Adrenal gland (tissue), 12 donors: ENCODE results near the gene ZBTB7B. TPM values are rescaled to one million over a fixed set of nuclear protein-coding genes. Genes with fewer than 3 reads are reported as not detected.

Experiments
- DNase-seq, 7 donors: peaks; one replicate each; pipeline ENCODE4 v3.0.0-alpha.2; 2019 to 2020
- H3K27ac ChIP-seq, 5 donors: fragments of 200-600 bp; sonication (generic) in 4 of 5; 1 replicate in 3 of 5; 2 replicates in 2 of 5; pipeline versions ENCODE4 v1.5.1 to v1.8.0; 2016 to 2020; ENCODE audit warnings: mild to moderate bottlenecking in 1 of 5
- H3K27me3 ChIP-seq: fragments of 200-600 bp; 2 replicates; pipeline ENCODE4 v1.8.0; 2021
- H3K36me3 ChIP-seq, 2 donors: fragments of 200-600 bp; replicated peaks in 1 of 2; 1 replicate in 1 of 2; 2 replicates in 1 of 2; pipeline versions ENCODE4 v1.5.1 to v1.8.0; 2018 to 2022
- H3K4me1 ChIP-seq, 2 donors: fragments of 200-600 bp; replicated peaks in 1 of 2; 1 replicate in 1 of 2; 2 replicates in 1 of 2; pipeline versions ENCODE4 v1.5.1 to v1.8.0; 2018 to 2021
- H3K4me3 ChIP-seq, 4 donors: fragments of 200-600 bp; sonication (generic) in 3 of 4; one replicate each; pipeline ENCODE4 v1.5.1; 2016 to 2018
- H3K9me3 ChIP-seq, 3 donors: fragments of 200-600 bp; sonication (generic) in 1 of 3; replicated peaks in 1 of 3; 1 replicate in 2 of 3; 2 replicates in 1 of 3; pipeline versions ENCODE4 v1.5.1 to v1.8.0; 2016 to 2021
- POLR2A ChIP-seq, 2 donors: fragments of 450-650 bp; IDR thresholded peaks; one replicate each; pipeline ENCODE4 v1.6.1; 2017; ENCODE audit warnings: antibody characterized with exemption in 2 of 2, mild to moderate bottlenecking in 2 of 2, moderate library complexity in 1 of 2
- WGBS, 4 donors: extraction: QIAGEN DNeasy Blood & Tissue Kit in 2 of 4; methylation state at CpG; one replicate each; pipeline versions ENCODE4 v1.1.5 to v1.1.7; 2013 to 2017; 5-methylcytosine and 5-hydroxymethylcytosine counted together
- intact Hi-C, 2 donors: fragments of 100-400 bp; cut with DNase I; formaldehyde crosslinking; loops; one replicate each; pipeline versions ENCODE4 v1.14.1 to v1.15.0; 2022 to 2023
- polyA plus RNA-seq, 3 donors: library from polyadenylated mRNA; stranded (reverse); fragments of 200-250 nt in 2 of 3; fragments of 350-450 nt in 1 of 3; fragmentation: Illumina TruSeq in 1 of 3; extraction: RNeasy Lipid Tissue Mini Kit (QIAGEN cat#74804) in 1 of 3; gene quantifications; one replicate each; pipeline ENCODE4 v1.2.3, GENCODE V29; 2013 to 2014
- total RNA-seq, 9 donors: library from RNA; depleted of rRNA in 4 of 9; stranded (reverse); fragments of >200 nt in 4 of 9; fragments of 120-200 nt in 1 of 9; fragmentation: NEBNext Ultra II Directional in 1 of 9; extraction: Animal tissue kit (Norgen Biotek cat#: 25700) in 1 of 9; gene quantifications; one replicate each; pipeline versions ENCODE4 v1.1.0 to v1.2.4, GENCODE V29; 2013 to 2023
- TF ChIP-seq, protein P1 (sequence below), 6 experiments: fragments of 450-650 bp in 4 of 6; fragments of 200-600 bp in 2 of 6; sonication (generic) in 1 of 6; IDR thresholded peaks; 1 replicate in 5 of 6; 2 replicates in 1 of 6; pipeline versions ENCODE4 v1.5.1 to v1.8.0; 2016 to 2021; ENCODE audit warnings: antibody characterized with exemption in 6 of 6, mild to moderate bottlenecking in 2 of 6, moderate library complexity in 1 of 6
- donor health status: healthy with polysubstance abuse.
- donor health status: Bipolar disorder and iron deficiency.
- donor health status: DM: yes; HTN: yes; CAD: no.
- donor health status: DM: no; HTN: no; CAD: no.
- donor health status: DM: no; HTN: no; CAD: no.
- donor health status: DM: yes; HTN: yes; CAD: no.

ZBTB7B gene
- total and polyA plus RNA-seq, 12 donors = 22.4 to 126 (median 75.9) TPM

DNA sequence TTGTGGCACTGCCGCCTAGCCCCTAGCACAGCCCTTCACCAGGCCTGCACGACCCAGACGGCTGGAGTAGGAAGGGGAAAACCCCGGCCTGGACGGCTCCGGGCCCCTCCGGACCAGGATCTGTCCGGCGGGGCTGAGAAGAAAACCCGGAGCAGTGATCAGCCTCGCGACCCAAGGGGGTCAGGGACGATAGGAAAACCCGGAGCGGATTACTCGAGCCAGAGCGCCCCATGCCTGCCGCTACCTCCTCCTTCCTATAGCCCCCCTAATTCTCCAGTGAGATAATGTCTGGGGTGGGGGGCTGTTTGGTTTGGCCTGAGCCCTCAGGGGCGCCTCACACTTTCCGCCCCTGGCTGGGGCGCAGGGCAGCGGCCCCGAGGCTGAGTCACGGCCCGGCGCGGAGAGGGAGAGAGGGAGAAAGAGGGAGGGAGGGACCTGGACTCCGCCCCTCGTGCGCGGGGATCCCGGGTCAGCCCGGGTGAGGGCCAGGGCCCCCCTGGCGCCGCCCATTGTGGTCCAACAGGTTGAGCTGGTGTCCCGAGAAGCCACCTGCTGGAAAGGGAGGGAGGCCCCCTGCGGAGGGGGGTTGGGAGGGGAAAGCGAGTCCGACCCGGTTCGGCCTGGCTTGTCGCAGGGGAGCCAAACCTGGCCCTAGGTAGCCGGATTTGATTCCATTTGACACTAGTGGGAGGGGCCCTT lies 1.7 kb upstream of the ZBTB7B start:
- Histone ChIP-seq H3K36me3 (no peaks in the 10 kb centered on the region), H3K4me3 (peak overlapping the region; percentile 14 to 73 (median 52)), H3K9me3 (no peaks in the 10 kb centered on the region), H3K4me1 (peaks cover 32 to 34% of the 10 kb centered on the region in 2 donors), H3K27ac (peak overlapping the region; percentile 87 to 99 (median 96)), H3K27me3 (no peaks in the 10 kb centered on the region)
- intact Hi-C loops = loop anchor here in 1 of 2 donors (5.0 kb wide), 1 partner anchor 34 kb away; no protein-coding TSS in a partner anchor
- TF ChIP-seq, protein P1, sequence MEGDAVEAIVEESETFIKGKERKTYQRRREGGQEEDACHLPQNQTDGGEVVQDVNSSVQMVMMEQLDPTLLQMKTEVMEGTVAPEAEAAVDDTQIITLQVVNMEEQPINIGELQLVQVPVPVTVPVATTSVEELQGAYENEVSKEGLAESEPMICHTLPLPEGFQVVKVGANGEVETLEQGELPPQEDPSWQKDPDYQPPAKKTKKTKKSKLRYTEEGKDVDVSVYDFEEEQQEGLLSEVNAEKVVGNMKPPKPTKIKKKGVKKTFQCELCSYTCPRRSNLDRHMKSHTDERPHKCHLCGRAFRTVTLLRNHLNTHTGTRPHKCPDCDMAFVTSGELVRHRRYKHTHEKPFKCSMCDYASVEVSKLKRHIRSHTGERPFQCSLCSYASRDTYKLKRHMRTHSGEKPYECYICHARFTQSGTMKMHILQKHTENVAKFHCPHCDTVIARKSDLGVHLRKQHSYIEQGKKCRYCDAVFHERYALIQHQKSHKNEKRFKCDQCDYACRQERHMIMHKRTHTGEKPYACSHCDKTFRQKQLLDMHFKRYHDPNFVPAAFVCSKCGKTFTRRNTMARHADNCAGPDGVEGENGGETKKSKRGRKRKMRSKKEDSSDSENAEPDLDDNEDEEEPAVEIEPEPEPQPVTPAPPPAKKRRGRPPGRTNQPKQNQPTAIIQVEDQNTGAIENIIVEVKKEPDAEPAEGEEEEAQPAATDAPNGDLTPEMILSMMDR (IDR thresholded peaks at IDR 0.05) = peak in 4 of 6 experiments; percentile 18 to 52 (median 31)
- peak; percentile 75 to 95 for TF ChIP-seq POLR2A (IDR thresholded peaks at IDR 0.05)
- peak; percentile 93 to 97 (median 94) for DNase-seq
- 0 to 1% (median 1%) methylated on average over 6 to 43 of the region's 43 CpGs for WGBS, 4 donors

DNA sequence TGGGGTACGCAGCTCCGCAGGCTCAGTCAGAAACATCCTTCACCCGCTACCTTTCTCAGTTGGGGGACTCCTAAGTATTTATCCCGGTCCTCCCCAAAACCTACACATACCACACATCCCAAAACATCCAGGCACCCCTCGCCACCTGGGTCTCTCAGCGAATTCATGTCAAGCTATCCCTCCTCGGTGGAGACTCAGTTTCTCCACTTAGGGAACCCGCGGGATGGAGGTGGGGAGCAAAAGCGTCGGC lies 1.3 kb upstream of the ZBTB7B start:
- Histone ChIP-seq H3K36me3 (no peaks in the 10 kb centered on the region), H3K27me3 (no peaks in the 10 kb centered on the region), H3K4me3 (peak overlapping the region; percentile 14 to 73 (median 52)), H3K27ac (peak overlapping the region; percentile 87 to 99 (median 96)), H3K9me3 (no peaks in the 10 kb centered on the region), H3K4me1 (peaks cover 36 to 39% of the 10 kb centered on the region in 2 donors)
- TF ChIP-seq, protein P1 (IDR thresholded peaks at IDR 0.05) = no peak
- no peak for TF ChIP-seq POLR2A (IDR thresholded peaks at IDR 0.05)
- 0% methylated on average over 5 to 11 of the region's 11 CpGs for WGBS, 4 donors
- DNase-seq = no peak
- intact Hi-C loops = loop anchor here in 1 of 2 donors (5.0 kb wide), 1 partner anchor 34 kb away; no protein-coding TSS in a partner anchor

DNA sequence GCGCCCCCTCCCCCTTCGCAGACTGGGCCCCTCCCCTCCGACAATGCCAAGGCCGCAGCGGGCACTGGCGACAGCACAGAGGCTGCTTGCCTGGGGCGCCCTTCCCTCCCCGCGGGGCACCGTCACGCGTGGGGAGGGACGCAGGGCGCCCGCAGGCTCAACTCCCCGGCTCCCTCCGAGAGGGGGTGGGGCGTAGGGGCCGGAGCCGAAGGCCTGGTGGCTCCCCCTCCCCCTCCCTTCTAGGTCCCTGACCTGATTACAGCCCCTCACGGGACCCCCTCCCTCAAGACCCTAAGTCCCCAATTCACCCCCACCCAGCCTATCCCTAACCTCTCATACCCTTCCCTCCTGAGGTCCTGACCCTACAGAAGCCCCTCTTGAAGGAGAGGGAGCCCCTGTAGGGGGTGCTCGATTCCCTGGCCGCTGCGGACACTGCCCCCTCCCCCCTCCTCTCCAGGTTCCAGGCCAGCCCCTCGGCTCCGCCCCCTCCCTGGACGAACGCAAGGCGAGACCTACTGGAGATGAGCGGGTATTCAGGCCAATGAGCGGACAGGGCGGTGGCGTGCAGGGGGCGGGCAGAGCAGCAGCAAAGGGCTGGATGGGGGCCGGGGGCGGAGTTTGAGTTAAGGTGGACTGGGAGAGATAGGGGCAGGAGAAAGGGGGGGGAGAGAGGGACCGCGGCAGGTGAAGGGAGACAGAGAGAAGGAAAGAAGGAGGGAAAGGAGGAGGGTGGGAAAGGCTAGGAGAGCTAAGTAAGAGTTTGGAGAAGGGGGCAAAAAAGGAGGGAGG lies 733 bp upstream of the ZBTB7B start:
- peak overlapping the region; percentile 87 to 99 (median 96) for H3K27ac ChIP-seq
- peak; percentile 100 for DNase-seq
- TF ChIP-seq, protein P1 (IDR thresholded peaks at IDR 0.05) = peak in 4 of 6 experiments; percentile 17 to 47 (median 26)
- peak; percentile 45 to 79 for TF ChIP-seq POLR2A (IDR thresholded peaks at IDR 0.05)
- intact Hi-C loops = loop anchor here in 1 of 2 donors (5.0 kb wide), 1 partner anchor 35 kb away; no protein-coding TSS in a partner anchor
- H3K4me1 ChIP-seq = peaks cover 42 to 44% of the 10 kb centered on the region in 2 donors
- no peaks in the 10 kb centered on the region for H3K9me3 ChIP-seq
- H3K27me3 ChIP-seq = no peaks in the 10 kb centered on the region
- 0 to 2% (median 1%) methylated on average over 4 to 38 of the region's 38 CpGs for WGBS, 4 donors
- H3K36me3 ChIP-seq = no peaks in the 10 kb centered on the region
- peak overlapping the region; percentile 14 to 73 (median 52) for H3K4me3 ChIP-seq

DNA sequence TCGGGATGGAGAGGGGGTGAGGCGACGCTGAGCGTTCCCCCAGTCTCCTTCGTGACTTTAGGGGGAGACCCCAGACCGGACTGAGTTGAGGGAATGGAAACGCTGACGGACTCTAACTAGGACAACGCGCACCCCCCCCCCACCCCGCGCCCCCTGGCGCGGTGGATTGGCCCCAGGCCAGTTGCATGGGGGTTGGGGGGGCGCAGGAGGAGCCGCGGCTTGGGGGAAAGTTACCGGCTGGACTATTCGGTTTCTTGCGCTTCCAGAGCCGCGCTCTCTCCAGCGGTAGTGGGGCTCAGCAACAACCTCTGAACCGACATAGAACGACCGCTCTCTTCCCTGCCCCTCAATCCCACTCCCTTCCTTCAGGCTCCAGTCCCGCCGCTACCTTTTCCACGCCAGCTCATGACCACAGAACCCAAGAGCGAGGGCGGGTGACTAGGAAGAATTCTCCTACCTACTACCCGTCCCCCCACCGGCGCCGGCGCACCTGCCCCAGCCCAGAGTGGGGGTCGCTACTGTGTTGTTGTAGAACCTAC lies 694 bp downstream of the ZBTB7B start:
- Histone ChIP-seq H3K27ac (peak overlapping the region; percentile 87 to 99 (median 96)), H3K4me3 (peak overlapping the region; percentile 33 to 87 (median 68)), H3K4me1 (peaks cover 56 to 58% of the 10 kb centered on the region in 2 donors), H3K27me3 (no peaks in the 10 kb centered on the region), H3K36me3 (no peaks in the 10 kb centered on the region), H3K9me3 (no peaks in the 10 kb centered on the region)
- 0 to 1% (median 0%) methylated on average over 15 to 37 of the region's 37 CpGs for WGBS, 4 donors
- DNase-seq = peak in 4 of 7 donors; percentile 49 to 65 (median 63)
- intact Hi-C loops = loop anchor here in 1 of 2 donors (5.0 kb wide), 1 partner anchor 36 kb away; no protein-coding TSS in a partner anchor
- TF ChIP-seq, protein P1 (IDR thresholded peaks at IDR 0.05) = no peak
- TF ChIP-seq POLR2A (IDR thresholded peaks at IDR 0.05) = peak in 1 of 2 donors; percentile 53
